HepG2 (cell line): Measurements from ENCODE around the gene CD40. TPM values are rescaled to one million over a fixed set of nuclear protein-coding genes. Genes with fewer than 3 reads are reported as not detected.

ENCODE experiments used
- DNMT1 ChIP-seq: sonication (generic); formaldehyde crosslinking; IDR thresholded peaks from 2 replicates; pipeline ENCODE4 v1.5.1; 2020; ENCODE audit warnings: mild to moderate bottlenecking, missing genetic modification reagents
- HMG20A ChIP-seq: IDR thresholded peaks from 2 replicates; pipeline ENCODE4 v1.6.1; 2016; ENCODE audit warnings: borderline replicate concordance
- IKZF1 ChIP-seq: fragments of 450-650 bp; IDR thresholded peaks from 2 replicates; pipeline ENCODE4 v1.7.1; 2016
- KDM5A ChIP-seq: fragments of 200-600 bp; sonication (generic); IDR thresholded peaks from 2 replicates; pipeline ENCODE4 v1.7.0; 2018; ENCODE audit warnings: antibody characterized with exemption, mild to moderate bottlenecking, low read length, borderline replicate concordance
- MED8 ChIP-seq: sonication (generic); formaldehyde crosslinking; IDR thresholded peaks from 2 replicates; pipeline ENCODE4 v1.8.1; 2023; ENCODE audit warnings: mild to moderate bottlenecking, missing genetic modification reagents; ENCODE audit not compliant: insufficient replicate concordance
- ONECUT2 ChIP-seq: sonication (generic); formaldehyde crosslinking; IDR thresholded peaks from 2 replicates; pipeline ENCODE4 v1.4.0; 2020; ENCODE audit warnings: missing genetic modification reagents
- TEAD3 ChIP-seq: optimal IDR thresholded peaks from 2 replicates; pipeline ENCODE3; 2016; ENCODE audit warnings: borderline replicate concordance
- ZBTB3 ChIP-seq: sonication (generic); formaldehyde crosslinking; IDR thresholded peaks from 2 replicates; pipeline ENCODE4 v1.4.0; 2020; ENCODE audit warnings: low read depth, mild to moderate bottlenecking, moderate library complexity, missing genetic modification reagents, borderline replicate concordance
- ZMAT3 ChIP-seq: sonication (generic); formaldehyde crosslinking; conservative IDR thresholded peaks from 2 replicates; pipeline ENCODE4 v1.7.0; 2021; ENCODE audit warnings: missing genetic modification reagents
- ZNF136 ChIP-seq: sonication (generic); formaldehyde crosslinking; IDR thresholded peaks from 2 replicates; pipeline ENCODE4 v1.8.1; 2022; ENCODE audit warnings: low read depth, mild to moderate bottlenecking, moderate library complexity, missing genetic modification reagents
- ZNF350 ChIP-seq: sonication (generic); formaldehyde crosslinking; IDR thresholded peaks from 2 replicates; pipeline ENCODE4 v1.4.0; 2020; ENCODE audit warnings: mild to moderate bottlenecking, low read depth, missing genetic modification reagents, borderline replicate concordance
- ZNF619 ChIP-seq: sonication (generic); formaldehyde crosslinking; IDR thresholded peaks from 2 replicates; pipeline ENCODE4 v1.4.0; 2020; ENCODE audit warnings: mild to moderate bottlenecking, missing genetic modification reagents
- ZNF777 ChIP-seq: sonication (generic); formaldehyde crosslinking; IDR thresholded peaks from 2 replicates; pipeline ENCODE4 v1.4.0; 2020; ENCODE audit warnings: missing genetic modification reagents
- polyA plus RNA-seq, 8 experiments: library from polyadenylated mRNA; depleted of rRNA in 3 of 8; stranded (reverse) in 7 of 8; unstranded in 1 of 8; fragments of >200 nt; fragmentation: Illumina TruSeq in 4 of 8; extraction: Trizol in 4 of 8; gene quantifications; 2 replicates each; pipeline versions ENCODE4 v1.2.1 to v1.2.3, GENCODE V29; 2011 to 2016; ENCODE audit warnings: low read depth in 4 of 8, missing spikeins in 1 of 8, mixed read lengths in 1 of 8; ENCODE audit not compliant: insufficient read depth in 1 of 8
- total RNA-seq, 5 experiments: library from RNA; depleted of rRNA; stranded (reverse); fragments of >200 nt; fragmentation: Illumina TruSeq; extraction: Trizol; gene quantifications; 2 replicates each; pipeline ENCODE4 v1.2.3, GENCODE V29; 2016; ENCODE audit warnings: low read depth in 1 of 5
- TF ChIP-seq, protein P1 (sequence below), 2 experiments: fragments of 450-650 bp in 1 of 2; sonication (generic) in 1 of 2; formaldehyde crosslinking in 1 of 2; IDR thresholded peaks; 2 replicates each; pipeline versions ENCODE4 v1.6.1 to v1.8.0; 2016 to 2022; ENCODE audit warnings: antibody characterized with exemption in 1 of 2, mild to moderate bottlenecking in 1 of 2, missing genetic modification reagents in 1 of 2
- TF ChIP-seq, protein P2 (sequence below): fragments of 450-650 bp; IDR thresholded peaks from 2 replicates; pipeline ENCODE4 v1.6.1; 2017; ENCODE audit warnings: mild to moderate bottlenecking
- TF ChIP-seq, protein P3 (sequence below): sonication (generic); formaldehyde crosslinking; IDR thresholded peaks from 2 replicates; pipeline ENCODE4 v1.4.0; 2020; ENCODE audit warnings: missing genetic modification reagents, low read depth, mild to moderate bottlenecking, borderline replicate concordance

CD40 gene
- total and polyA plus RNA-seq, 2 of the 13 experiments (the other 11 are each of a cell fraction or from before 2014, with no cell fraction given) = 4.6 to 13.4 TPM

DNA sequence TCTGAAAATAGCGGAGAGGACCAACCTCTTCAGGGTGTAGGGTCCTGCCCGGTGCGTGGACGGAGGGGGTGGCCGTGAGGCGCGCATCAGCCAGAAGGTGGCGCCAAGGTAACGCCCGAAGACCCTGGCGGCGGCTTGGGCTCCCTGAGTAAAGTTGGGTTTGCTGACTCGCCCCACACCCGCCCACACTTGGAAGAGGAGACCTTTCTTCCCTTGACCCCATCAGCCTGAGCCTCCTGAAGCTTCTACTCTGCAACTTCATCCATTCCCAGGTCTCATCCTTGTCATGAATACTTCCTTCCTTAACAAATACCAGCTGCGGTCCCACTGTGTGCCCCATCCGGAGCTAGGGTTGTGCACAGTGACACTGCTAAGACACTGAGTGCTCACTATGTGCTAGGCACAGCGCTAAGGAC lies 14.6 kb downstream of the CD40 start (continued):
- TF ChIP-seq, protein P1, sequence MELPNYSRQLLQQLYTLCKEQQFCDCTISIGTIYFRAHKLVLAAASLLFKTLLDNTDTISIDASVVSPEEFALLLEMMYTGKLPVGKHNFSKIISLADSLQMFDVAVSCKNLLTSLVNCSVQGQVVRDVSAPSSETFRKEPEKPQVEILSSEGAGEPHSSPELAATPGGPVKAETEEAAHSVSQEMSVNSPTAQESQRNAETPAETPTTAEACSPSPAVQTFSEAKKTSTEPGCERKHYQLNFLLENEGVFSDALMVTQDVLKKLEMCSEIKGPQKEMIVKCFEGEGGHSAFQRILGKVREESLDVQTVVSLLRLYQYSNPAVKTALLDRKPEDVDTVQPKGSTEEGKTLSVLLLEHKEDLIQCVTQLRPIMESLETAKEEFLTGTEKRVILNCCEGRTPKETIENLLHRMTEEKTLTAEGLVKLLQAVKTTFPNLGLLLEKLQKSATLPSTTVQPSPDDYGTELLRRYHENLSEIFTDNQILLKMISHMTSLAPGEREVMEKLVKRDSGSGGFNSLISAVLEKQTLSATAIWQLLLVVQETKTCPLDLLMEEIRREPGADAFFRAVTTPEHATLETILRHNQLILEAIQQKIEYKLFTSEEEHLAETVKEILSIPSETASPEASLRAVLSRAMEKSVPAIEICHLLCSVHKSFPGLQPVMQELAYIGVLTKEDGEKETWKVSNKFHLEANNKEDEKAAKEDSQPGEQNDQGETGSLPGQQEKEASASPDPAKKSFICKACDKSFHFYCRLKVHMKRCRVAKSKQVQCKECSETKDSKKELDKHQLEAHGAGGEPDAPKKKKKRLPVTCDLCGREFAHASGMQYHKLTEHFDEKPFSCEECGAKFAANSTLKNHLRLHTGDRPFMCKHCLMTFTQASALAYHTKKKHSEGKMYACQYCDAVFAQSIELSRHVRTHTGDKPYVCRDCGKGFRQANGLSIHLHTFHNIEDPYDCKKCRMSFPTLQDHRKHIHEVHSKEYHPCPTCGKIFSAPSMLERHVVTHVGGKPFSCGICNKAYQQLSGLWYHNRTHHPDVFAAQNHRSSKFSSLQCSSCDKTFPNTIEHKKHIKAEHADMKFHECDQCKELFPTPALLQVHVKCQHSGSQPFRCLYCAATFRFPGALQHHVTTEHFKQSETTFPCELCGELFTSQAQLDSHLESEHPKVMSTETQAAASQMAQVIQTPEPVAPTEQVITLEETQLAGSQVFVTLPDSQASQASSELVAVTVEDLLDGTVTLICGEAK (IDR thresholded peaks at IDR 0.05) = no peak
- TF ChIP-seq, protein P1 (CRISPR knock-in tag; IDR thresholded peaks at IDR 0.05) = no peak
- no peak for TF ChIP-seq ONECUT2 (CRISPR knock-in tag)
- no peak for TF ChIP-seq TEAD3 (CRISPR knock-in tag)
- TF ChIP-seq HMG20A (CRISPR knock-in tag) = no peak
- TF ChIP-seq ZNF350 = peak; percentile 33; the same call in 1 of the 2 replicates
- 0 out of 2 replicates have a peak, but pooled peaks have one; percentile 81 for TF ChIP-seq ZNF619 (CRISPR knock-in tag)
- no peak for TF ChIP-seq ZBTB3
- 0 out of 2 replicates have a peak, but pooled peaks have one; percentile 43 for TF ChIP-seq ZNF136
- 0 out of 2 replicates have a peak, but pooled peaks have one; percentile 23 for TF ChIP-seq ZNF777
- no peak for TF ChIP-seq KDM5A
- TF ChIP-seq MED8 = no peak
- TF ChIP-seq DNMT1 (CRISPR knock-in tag) = no peak
- TF ChIP-seq, protein P2, sequence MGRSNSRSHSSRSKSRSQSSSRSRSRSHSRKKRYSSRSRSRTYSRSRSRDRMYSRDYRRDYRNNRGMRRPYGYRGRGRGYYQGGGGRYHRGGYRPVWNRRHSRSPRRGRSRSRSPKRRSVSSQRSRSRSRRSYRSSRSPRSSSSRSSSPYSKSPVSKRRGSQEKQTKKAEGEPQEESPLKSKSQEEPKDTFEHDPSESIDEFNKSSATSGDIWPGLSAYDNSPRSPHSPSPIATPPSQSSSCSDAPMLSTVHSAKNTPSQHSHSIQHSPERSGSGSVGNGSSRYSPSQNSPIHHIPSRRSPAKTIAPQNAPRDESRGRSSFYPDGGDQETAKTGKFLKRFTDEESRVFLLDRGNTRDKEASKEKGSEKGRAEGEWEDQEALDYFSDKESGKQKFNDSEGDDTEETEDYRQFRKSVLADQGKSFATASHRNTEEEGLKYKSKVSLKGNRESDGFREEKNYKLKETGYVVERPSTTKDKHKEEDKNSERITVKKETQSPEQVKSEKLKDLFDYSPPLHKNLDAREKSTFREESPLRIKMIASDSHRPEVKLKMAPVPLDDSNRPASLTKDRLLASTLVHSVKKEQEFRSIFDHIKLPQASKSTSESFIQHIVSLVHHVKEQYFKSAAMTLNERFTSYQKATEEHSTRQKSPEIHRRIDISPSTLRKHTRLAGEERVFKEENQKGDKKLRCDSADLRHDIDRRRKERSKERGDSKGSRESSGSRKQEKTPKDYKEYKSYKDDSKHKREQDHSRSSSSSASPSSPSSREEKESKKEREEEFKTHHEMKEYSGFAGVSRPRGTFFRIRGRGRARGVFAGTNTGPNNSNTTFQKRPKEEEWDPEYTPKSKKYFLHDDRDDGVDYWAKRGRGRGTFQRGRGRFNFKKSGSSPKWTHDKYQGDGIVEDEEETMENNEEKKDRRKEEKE = no peak
- no peak for TF ChIP-seq ZMAT3 (CRISPR knock-in tag)
- TF ChIP-seq IKZF1 = no peak
- TF ChIP-seq, protein P3, sequence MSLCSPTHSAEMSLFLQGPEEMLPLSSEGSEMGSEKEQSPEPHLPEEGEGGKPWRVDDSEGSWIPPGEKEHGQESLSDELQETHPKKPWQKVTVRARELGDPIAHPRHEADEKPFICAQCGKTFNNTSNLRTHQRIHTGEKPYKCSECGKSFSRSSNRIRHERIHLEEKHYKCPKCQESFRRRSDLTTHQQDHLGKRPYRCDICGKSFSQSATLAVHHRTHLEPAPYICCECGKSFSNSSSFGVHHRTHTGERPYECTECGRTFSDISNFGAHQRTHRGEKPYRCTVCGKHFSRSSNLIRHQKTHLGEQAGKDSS = no peak
